H1 (cell line): ENCODE results near the gene ARL6IP6. TPM values are rescaled to one million over a fixed set of nuclear protein-coding genes. Genes with fewer than 3 reads are reported as not detected.

Experiments
- CTCF ChIA-PET: fragments of 300-600 bp; sonication (Branson Sonifier 250); formaldehyde crosslinking; loops from one replicate; lab custom pipeline; 2021; ENCODE audit not compliant: partially characterized antibody; lab: Charles Lee
- POLR2A ChIA-PET: fragments of 300-600 bp; sonication (Branson Sonifier 250); formaldehyde crosslinking; loops from one replicate; lab custom pipeline; 2021; ENCODE audit warnings: inconsistent platforms; ENCODE audit not compliant: partially characterized antibody; lab: Charles Lee
- DNase-seq, 2 experiments: peaks; one replicate each; pipeline versions ENCODE4 v3.0.0 to v3.0.0-alpha.2; 2010 to 2022; ENCODE audit warnings: low spot score in 2 of 2, low read depth in 1 of 2, mixed read lengths in 1 of 2
- FAIRE-seq: peaks from 2 replicates; lab custom pipeline; 2011; peaks lifted over from hg19 to GRCh38; lab: Jason Lieb, UNC
- H2AFZ ChIP-seq: 2 replicates; pipeline ENCODE4 v1.8.1; 2012; ENCODE audit warnings: low read length, inconsistent platforms
- H2AK5ac ChIP-seq: 2 replicates; pipeline ENCODE4 v1.6.1; 2013; ENCODE audit warnings: low read depth, low read length
- H2BK120ac ChIP-seq: replicated peaks from 2 replicates; pipeline ENCODE3; 2013; ENCODE audit warnings: low read depth, low read length, inconsistent platforms
- H2BK12ac ChIP-seq: 2 replicates; pipeline ENCODE4 v1.6.1; 2013; ENCODE audit warnings: low read depth, low read length
- H2BK15ac ChIP-seq: 2 replicates; pipeline ENCODE4 v1.6.1; 2013; ENCODE audit warnings: low read length
- H2BK20ac ChIP-seq: 2 replicates; pipeline ENCODE4 v1.6.1; 2013; ENCODE audit warnings: low read length
- H2BK5ac ChIP-seq: 2 replicates; pipeline ENCODE4 v1.6.1; 2013; ENCODE audit warnings: low read depth, low read length
- H3K14ac ChIP-seq: 2 replicates; pipeline ENCODE4 v1.6.1; 2013; ENCODE audit warnings: inconsistent platforms; ENCODE audit not compliant: insufficient read length
- H3K18ac ChIP-seq: 2 replicates; pipeline ENCODE4 v1.6.1; 2013; ENCODE audit warnings: low read length; ENCODE audit errors: extremely low read depth
- H3K23ac ChIP-seq: 2 replicates; pipeline ENCODE4 v1.6.1; 2013; ENCODE audit warnings: inconsistent platforms; ENCODE audit not compliant: insufficient read length
- H3K23me2 ChIP-seq: 2 replicates; pipeline ENCODE4 v1.6.1; 2013; ENCODE audit warnings: low read depth, low read length
- H3K27ac ChIP-seq: 2 replicates; pipeline ENCODE4 v1.6.1; 2011; ENCODE audit warnings: low read depth, low read length, inconsistent platforms
- H3K27me3 ChIP-seq, 4 experiments: replicated peaks in 1 of 4; 1 replicate in 1 of 4; 2 replicates in 3 of 4; pipeline versions ENCODE4 v1.6.1 to v1.8.1; 2011 to 2013; ENCODE audit warnings: low read length in 3 of 4, mild to moderate bottlenecking in 3 of 4, inconsistent platforms in 2 of 4, mixed read lengths in 2 of 4, moderate library complexity in 1 of 4; ENCODE audit not compliant: control insufficient read depth in 3 of 4, insufficient read depth in 3 of 4; ENCODE audit errors: extremely low read depth in 1 of 4
- H3K36me3 ChIP-seq, 4 experiments: 2 replicates each; pipeline versions ENCODE4 v1.6.1 to v1.8.1; 2011 to 2013; ENCODE audit warnings: mild to moderate bottlenecking in 4 of 4, low read length in 3 of 4, moderate library complexity in 2 of 4, control low read depth in 1 of 4, inconsistent platforms in 1 of 4; ENCODE audit not compliant: insufficient read depth in 4 of 4, control insufficient read depth in 2 of 4
- H3K4ac ChIP-seq: replicated peaks from 2 replicates; pipeline ENCODE3; 2013; ENCODE audit warnings: low read length, low read depth, mixed read lengths, inconsistent platforms; ENCODE audit not compliant: insufficient read length
- H3K4me1 ChIP-seq, 4 experiments: replicated peaks in 1 of 4; 1 replicate in 1 of 4; 2 replicates in 3 of 4; pipeline versions ENCODE4 v1.6.1 to v1.8.1; 2011 to 2013; ENCODE audit warnings: low read length in 3 of 4, inconsistent platforms in 2 of 4, mixed read lengths in 1 of 4; ENCODE audit not compliant: insufficient read depth in 4 of 4, control insufficient read depth in 3 of 4
- H3K4me2 ChIP-seq, 2 experiments: 2 replicates each; pipeline versions ENCODE4 v1.6.1 to v1.8.1; 2011 to 2013; ENCODE audit warnings: low read depth in 2 of 2, low read length in 2 of 2, control low read depth in 1 of 2, inconsistent platforms in 1 of 2, mild to moderate bottlenecking in 1 of 2; ENCODE audit not compliant: insufficient read depth in 1 of 2
- H3K4me3 ChIP-seq, 4 experiments: fragments of 200-600, 300-600 bp in 1 of 4; sonication (generic), shearing (Covaris generic), sonication (Bioruptor Twin) in 1 of 4; 2 replicates each; pipeline versions ENCODE4 v1.5.1 to v1.8.1; 2011 to 2016; ENCODE audit warnings: low read length in 4 of 4, low read depth in 3 of 4, control low read depth in 2 of 4, inconsistent platforms in 2 of 4, mild to moderate bottlenecking in 2 of 4, mixed read lengths in 1 of 4, moderate library complexity in 1 of 4; ENCODE audit not compliant: insufficient read depth in 2 of 4; ENCODE audit errors: extremely low read depth in 1 of 4
- H3K56ac ChIP-seq: replicated peaks from 2 replicates; pipeline ENCODE3; 2013; ENCODE audit warnings: low read depth, mild to moderate bottlenecking, mixed read lengths, low read length, inconsistent platforms; ENCODE audit not compliant: insufficient read length
- H3K79me1 ChIP-seq: 2 replicates; pipeline ENCODE4 v1.6.1; 2013; ENCODE audit warnings: low read depth, low read length, control low read depth
- H3K79me2 ChIP-seq, 2 experiments: 2 replicates each; pipeline versions ENCODE4 v1.6.1 to v1.8.1; 2012 to 2013; ENCODE audit warnings: low read length in 2 of 2, mild to moderate bottlenecking in 2 of 2, inconsistent platforms in 1 of 2; ENCODE audit not compliant: insufficient read depth in 2 of 2, control insufficient read depth in 1 of 2
- H3K9ac ChIP-seq, 4 experiments: replicated peaks in 1 of 4; 1 replicate in 1 of 4; 2 replicates in 3 of 4; pipeline versions ENCODE4 v1.6.1 to v1.8.1; 2011 to 2013; ENCODE audit warnings: low read depth in 3 of 4, low read length in 3 of 4, control low read depth in 2 of 4, mild to moderate bottlenecking in 2 of 4, moderate library complexity in 2 of 4, inconsistent platforms in 1 of 4; ENCODE audit errors: extremely low read depth in 1 of 4
- H3K9me3 ChIP-seq, 2 experiments: 2 replicates each; pipeline versions ENCODE4 v1.6.1 to v1.8.1; 2012 to 2013; ENCODE audit warnings: mild to moderate bottlenecking in 2 of 2, moderate library complexity in 2 of 2, control low read depth in 1 of 2, inconsistent platforms in 1 of 2, low read depth in 1 of 2, low read length in 1 of 2, mixed read lengths in 1 of 2; ENCODE audit not compliant: insufficient read depth in 2 of 2
- H4K20me1 ChIP-seq, 2 experiments: replicated peaks in 1 of 2; 2 replicates each; pipeline versions ENCODE3 to v1.8.1; 2011 to 2013; ENCODE audit warnings: inconsistent platforms in 2 of 2, low read length in 2 of 2, mild to moderate bottlenecking in 1 of 2; ENCODE audit not compliant: insufficient read depth in 2 of 2, control insufficient read depth in 1 of 2
- H4K5ac ChIP-seq: 2 replicates; pipeline ENCODE4 v1.6.1; 2013; ENCODE audit warnings: low read length, low read depth, mixed read lengths, inconsistent platforms; ENCODE audit not compliant: insufficient read length
- H4K8ac ChIP-seq: 2 replicates; pipeline ENCODE4 v1.8.0; 2013; ENCODE audit warnings: mild to moderate bottlenecking, moderate library complexity, low read length, inconsistent platforms; ENCODE audit not compliant: insufficient read depth; ENCODE audit errors: extremely low read depth
- H4K91ac ChIP-seq: replicated peaks from 2 replicates; pipeline ENCODE3; 2013; ENCODE audit warnings: low read length, mixed read lengths, inconsistent platforms; ENCODE audit not compliant: insufficient read length
- CBX8 ChIP-seq: fragments of 300-800, 300-1000 bp; sonication (generic); IDR thresholded peaks from 2 replicates; pipeline ENCODE4 v1.7.1; 2016; ENCODE audit warnings: low read depth, low read length, borderline replicate concordance
- CREB1 ChIP-seq: IDR thresholded peaks from 2 replicates; pipeline ENCODE4 v1.6.1; 2012; ENCODE audit warnings: inconsistent platforms
- CTCF ChIP-seq, 3 experiments: IDR thresholded peaks; 1 replicate in 2 of 3; 2 replicates in 1 of 3; pipeline versions ENCODE4 v1.5.1 to v1.6.1; 2011; ENCODE audit warnings: low read length in 3 of 3, mild to moderate bottlenecking in 3 of 3, inconsistent platforms in 2 of 3, low read depth in 1 of 3, moderate library complexity in 1 of 3; ENCODE audit not compliant: insufficient read depth in 1 of 3; ENCODE audit errors: control extremely low read depth in 1 of 3
- FOSL1 ChIP-seq: IDR thresholded peaks from 2 replicates; pipeline ENCODE4 v1.6.1; 2011; ENCODE audit warnings: mild to moderate bottlenecking, low read depth, low read length, moderate library complexity; ENCODE audit not compliant: insufficient read depth
- RAD21 ChIP-seq, 2 experiments: IDR thresholded peaks in 1 of 2; conservative IDR thresholded peaks in 1 of 2; 2 replicates each; pipeline ENCODE4 v1.6.1; 2011; ENCODE audit warnings: low read depth in 2 of 2, low read length in 2 of 2, improper control_type of control experiment in 1 of 2, inconsistent platforms in 1 of 2, mild to moderate bottlenecking in 1 of 2, moderate library complexity in 1 of 2
- RFX5 ChIP-seq: IDR thresholded peaks from 2 replicates; pipeline ENCODE4 v1.6.1; 2011; ENCODE audit warnings: low read depth, low read length, improper control_type of control experiment, borderline replicate concordance
- SAP30 ChIP-seq: fragments of 300-600 bp; sonication (generic); IDR thresholded peaks from 2 replicates; pipeline ENCODE4 v1.7.1; 2012; ENCODE audit warnings: low read length, moderate library complexity, mild to moderate bottlenecking, inconsistent platforms; ENCODE audit not compliant: insufficient read depth, insufficient replicate concordance
- SIN3A ChIP-seq, 2 experiments: IDR thresholded peaks in 1 of 2; conservative IDR thresholded peaks in 1 of 2; 2 replicates each; pipeline ENCODE4 v1.6.1; 2011 to 2012; ENCODE audit warnings: low read length in 2 of 2, improper control_type of control experiment in 1 of 2, low read depth in 1 of 2, mild to moderate bottlenecking in 1 of 2
- ZNF274 ChIP-seq: IDR thresholded peaks from 2 replicates; pipeline ENCODE4 v1.7.0; 2012; ENCODE audit warnings: low read length, borderline replicate concordance; ENCODE audit errors: extremely low read depth
- WGBS, 2 experiments: shearing (Covaris generic) in 1 of 2; methylation state at CpG; one replicate each; pipeline versions ENCODE4 v1.1.6 to v1.1.7; 2013 to 2015; ENCODE audit warnings: low lambda C conversion rate in 2 of 2, mixed read lengths in 2 of 2, inconsistent platforms in 1 of 2, low coverage in 1 of 2, missing lambda C conversion rate in 1 of 2; ENCODE audit not compliant: insufficient replicate concordance in 2 of 2, insufficient coverage in 1 of 2, insufficient read length in 1 of 2; ENCODE audit errors: extremely low coverage in 1 of 2, missing lambda C conversion rate in 1 of 2; 5-methylcytosine and 5-hydroxymethylcytosine counted together
- polyA plus RNA-seq, 7 experiments: library from polyadenylated mRNA; depleted of rRNA in 3 of 7; stranded (reverse) in 5 of 7; unstranded in 2 of 7; fragments of >200 nt in 5 of 7; fragments of 200-250 nt in 2 of 7; gene quantifications; 1 replicate in 5 of 7; 2 replicates in 1 of 7; 4 replicates in 1 of 7; pipeline versions ENCODE4 v1.2.1 to v1.2.3, GENCODE V29; 2011 to 2013; ENCODE audit warnings: missing spikeins in 2 of 7, mixed read lengths in 2 of 7
- total RNA-seq: library from RNA; stranded (reverse); fragmentation: NEBNext Ultra II Directional; extraction: Animal tissue kit (Norgen Biotek cat#: 25700); gene quantifications from 2 replicates; pipeline ENCODE4 v1.2.1, GENCODE V29; 2021

Gene ARL6IP6
- total and polyA plus RNA-seq, 2 of the 8 experiments (the other 6 are each of a cell fraction or from before 2014, with no cell fraction given) = 47.3 to 92.9 TPM

- H3K9me3 ChIP-seq = peaks cover 0 to 3% of the 10 kb centered on the region in 2 experiments; a peak in 1 of 4 replicates
- no peak overlapping the region for H2BK5ac ChIP-seq
- peaks cover 0 to 2% of the 10 kb centered on the region in 2 experiments for H4K20me1 ChIP-seq
- TF ChIP-seq CTCF (IDR thresholded peaks at IDR 0.05; ENCODE audit: control extremely low read depth in 1 of 3, insufficient read depth in 1 of 3, low read depth in 1 of 3, low read length in 3 of 3) (peak in 2 of 3 experiments; percentile 53 to 69; a peak in 2 of 4 replicates), FOSL1 (no peak), CREB1 (no peak), SAP30 (no peak), RAD21 (IDR thresholded peaks at IDR 0.05 in 1 of 2, conservative IDR thresholded peaks at IDR 0.05 in 1 of 2; ENCODE audit: low read depth in 2 of 2, low read length in 2 of 2) (peak in 1 of 2 experiments; percentile 46; a peak in 3 of 4 replicates), CBX8 (no peak), SIN3A (conservative IDR thresholded peaks at IDR 0.05 in 1 of 2, IDR thresholded peaks at IDR 0.05 in 1 of 2; ENCODE audit: low read depth in 1 of 2, low read length in 2 of 2) (no peak), ZNF274 (no peak), RFX5 (no peak)
- no peak overlapping the region for H2AFZ ChIP-seq
- H3K4ac ChIP-seq = no peak overlapping the region
- H2AK5ac ChIP-seq = no peak overlapping the region
- no peak overlapping the region for H3K4me3 ChIP-seq
- POLR2A ChIA-PET = no interaction called here
- no peak for FAIRE-seq
- H3K4me2 ChIP-seq = no peak overlapping the region
- H2BK120ac ChIP-seq = no peak overlapping the region
- no peak overlapping the region for H4K5ac ChIP-seq
- no peak overlapping the region for H3K14ac ChIP-seq
- H2BK12ac ChIP-seq = no peak overlapping the region
- no peak overlapping the region for H4K8ac ChIP-seq
- no peak overlapping the region for H4K91ac ChIP-seq
- H3K56ac ChIP-seq = no peak overlapping the region
- no peak overlapping the region for H3K27ac ChIP-seq
- no peak for DNase-seq
- H3K79me1 ChIP-seq = no peaks in the 10 kb centered on the region
- no peaks in the 10 kb centered on the region for H3K23me2 ChIP-seq
- H3K23ac ChIP-seq = no peak overlapping the region
- H3K18ac ChIP-seq = no peak overlapping the region
- CTCF ChIA-PET = interaction anchor here (0.9 to 1.4 kb wide), 4 partner anchors 9 to 218 kb away, joined by 3 to 5 read pairs (median 4); no protein-coding TSS in a partner anchor
- no peaks in the 10 kb centered on the region for H3K27me3 ChIP-seq
- peaks cover 0 to 49% (median 24%) of the 10 kb centered on the region in 4 experiments; a peak in 7 of 8 replicates for H3K36me3 ChIP-seq
- no peaks in the 10 kb centered on the region for H3K4me1 ChIP-seq
- no peak overlapping the region for H2BK20ac ChIP-seq
- H2BK15ac ChIP-seq = no peak overlapping the region
- no peak overlapping the region for H3K9ac ChIP-seq
- 0 out of 4 replicates have a peak, but pooled peaks cover 0 to 5% of the 10 kb centered on the region in 2 experiments for H3K79me2 ChIP-seq
- 91% methylated on average over 2 of the region's 2 CpGs; no CpG with 5 or more reads in 1 of the 2 experiments for WGBS, 2 experiments
Measured at GRCh38 chr2:152740743-152741328, 22.4 kb downstream of the ARL6IP6 start.
